Mesodermal cell (in vitro differentiated cells): ENCODE results near the gene TACC3.
"Not testable (repeated sequence)": the region's sequence is repeated elsewhere in the genome, so short reads cannot be mapped to it uniquely, and the experiment has no call there.

Experiments
- H3K27ac ChIP-seq: 2 replicates; pipeline ENCODE4 v1.7.0; 2013; ENCODE audit warnings: mild to moderate bottlenecking, low read depth, low read length, moderate library complexity; ENCODE audit not compliant: severe bottlenecking
- H3K36me3 ChIP-seq: 2 replicates; pipeline ENCODE4 v1.7.1; 2013; ENCODE audit warnings: mild to moderate bottlenecking, low read length, moderate library complexity; ENCODE audit not compliant: control insufficient read depth, insufficient read depth
- H3K4me1 ChIP-seq: one replicate; pipeline ENCODE4 v1.7.1; 2013; ENCODE audit warnings: mild to moderate bottlenecking, low read length; ENCODE audit not compliant: insufficient read depth, control insufficient read depth, poor library complexity, severe bottlenecking
- H3K4me3 ChIP-seq: 2 replicates; pipeline ENCODE4 v1.7.0; 2013; ENCODE audit warnings: low read length, control low read depth, mild to moderate bottlenecking; ENCODE audit not compliant: insufficient read depth, poor library complexity, severe bottlenecking; ENCODE audit errors: extremely low read depth
- H3K9me3 ChIP-seq: 2 replicates; pipeline ENCODE4 v1.7.1; 2013; ENCODE audit warnings: mild to moderate bottlenecking, low read length, moderate library complexity; ENCODE audit not compliant: control insufficient read depth
- WGBS, 2 experiments: methylation state at CpG; one replicate each; pipeline ENCODE4 v1.1.5; 2013; ENCODE audit warnings: missing lambda C conversion rate in 2 of 2; ENCODE audit not compliant: insufficient coverage in 2 of 2; 5-methylcytosine and 5-hydroxymethylcytosine counted together

The TACC3 gene

DNA sequence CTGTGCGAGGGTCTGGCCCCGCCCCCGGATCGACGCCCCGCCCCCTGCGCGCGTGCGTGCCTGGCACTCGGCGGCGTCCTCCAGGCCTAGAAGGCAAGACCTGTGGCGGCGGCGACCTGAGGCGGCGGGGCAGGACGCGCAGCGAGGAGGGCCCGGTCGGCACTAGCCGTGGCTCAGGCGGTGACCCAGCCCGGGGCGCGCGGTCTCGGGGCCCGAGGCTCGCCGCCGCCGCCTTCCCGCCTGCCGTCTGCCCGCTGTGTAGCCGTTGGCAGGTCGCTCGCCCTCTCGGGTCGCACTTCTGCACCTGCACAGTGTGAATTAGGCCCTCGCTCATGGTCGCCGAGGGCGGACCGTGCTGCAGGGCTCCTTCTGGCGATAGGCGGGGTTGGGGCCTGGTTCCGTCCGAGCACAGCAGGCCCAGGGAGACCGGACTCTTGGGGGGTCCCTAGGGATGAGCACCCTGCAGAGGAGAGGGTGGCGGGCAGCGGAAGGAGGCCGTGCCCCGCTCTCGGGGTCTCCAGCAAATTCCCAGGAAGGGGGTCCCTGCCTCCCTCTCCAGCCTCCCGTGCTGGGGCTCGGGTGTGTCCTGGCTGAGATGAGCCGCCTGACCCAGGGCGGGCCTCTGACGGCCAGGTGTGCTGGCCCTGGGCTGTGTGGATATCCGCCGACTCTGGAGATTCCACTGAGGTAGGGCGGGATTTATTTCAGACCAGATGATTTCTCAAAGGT lies 36.7 kb upstream of the TACC3 start:
- peaks cover 6% of the 10 kb centered on the region for H3K4me1 ChIP-seq
- H3K36me3 ChIP-seq: peaks cover 3% of the 10 kb centered on the region
- no peak overlapping the region for H3K4me3 ChIP-seq
- H3K9me3 ChIP-seq: no peaks in the 10 kb centered on the region
- 58 to 59% methylated on average over 46 to 62 of the region's 66 CpGs for WGBS, 2 experiments
- H3K27ac ChIP-seq: no peak overlapping the region

DNA sequence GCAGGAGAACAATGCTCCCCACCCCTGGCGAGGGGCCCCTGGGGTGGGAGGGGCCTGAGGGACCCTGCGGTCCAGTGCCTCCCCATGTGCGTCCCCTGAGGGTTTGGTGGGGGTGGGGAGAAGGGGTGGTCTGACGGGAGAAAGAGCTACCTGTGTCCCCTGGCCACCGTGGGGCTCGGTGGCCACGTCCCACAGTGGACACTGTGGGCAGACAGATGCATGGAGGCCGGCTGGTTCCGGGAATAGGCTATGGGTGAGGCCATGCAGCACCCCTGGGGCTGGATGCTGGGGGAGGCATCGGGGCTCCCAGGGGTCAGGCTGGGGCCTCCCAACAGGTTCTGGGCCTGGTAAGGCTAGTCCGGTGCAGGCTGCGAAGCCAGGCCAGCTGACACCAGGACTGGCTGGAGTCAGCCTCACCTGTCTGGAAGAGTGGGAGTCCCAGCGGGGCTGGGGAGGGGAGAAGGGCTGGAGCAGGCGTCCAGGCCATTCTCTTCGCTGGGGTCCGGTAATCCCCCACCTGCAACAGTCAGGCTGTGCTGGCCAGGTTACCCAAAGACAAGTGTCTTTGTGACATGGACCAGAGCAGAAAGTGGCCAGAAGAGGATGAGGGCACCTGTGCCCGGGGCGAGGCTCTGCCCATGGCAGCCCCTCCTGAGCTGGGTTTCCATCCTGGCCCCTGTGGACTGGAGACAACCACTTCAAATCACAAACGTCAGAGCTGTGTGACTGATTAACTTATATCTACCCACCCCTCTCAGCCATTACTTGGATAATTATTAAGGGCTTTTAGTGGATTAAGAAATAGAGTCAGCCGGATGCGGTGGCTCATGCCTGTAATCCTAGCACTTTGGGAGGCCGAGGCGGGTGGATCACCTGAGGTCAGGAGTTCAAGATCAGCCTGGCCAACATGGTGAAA lies 35.8 kb upstream of the TACC3 start:
- Histone ChIP-seq H3K27ac (no peak overlapping the region), H3K4me1 (peaks cover 6% of the 10 kb centered on the region), H3K9me3 (no peaks in the 10 kb centered on the region), H3K4me3 (no peak overlapping the region), H3K36me3 (peaks cover 10% of the 10 kb centered on the region)
- 95% methylated on average over 16 to 22 of the region's 23 CpGs for WGBS, 2 experiments

DNA sequence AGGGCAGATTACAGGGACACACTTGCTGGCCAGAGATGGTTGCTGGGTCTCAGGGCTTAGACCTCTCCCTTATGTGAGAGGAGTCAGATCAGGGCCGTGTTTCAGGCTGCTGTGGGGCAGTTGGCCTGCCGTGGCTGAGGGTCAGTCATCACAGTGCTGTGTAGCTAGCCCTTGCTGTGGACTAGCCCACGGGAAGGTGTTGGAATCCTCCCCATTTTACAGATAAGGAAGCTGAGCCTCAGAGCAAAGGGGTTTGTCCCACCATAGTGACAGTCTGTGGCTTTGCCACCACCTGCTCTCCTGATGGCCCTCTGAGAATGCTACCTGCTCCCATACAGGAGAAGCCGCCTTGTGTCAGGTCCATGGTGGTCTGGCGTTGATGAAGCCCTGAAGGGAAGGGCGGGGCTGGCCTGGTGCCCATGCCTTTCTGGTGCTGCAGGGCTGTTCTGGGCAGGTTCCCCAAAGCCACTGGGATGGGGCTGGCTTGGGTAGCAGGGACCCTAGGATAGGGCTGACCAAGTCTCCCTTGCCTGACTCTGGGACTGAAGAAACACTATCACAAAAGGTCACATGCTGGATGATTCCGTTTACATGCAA lies 34.8 kb upstream of the TACC3 start:
- no peak overlapping the region for H3K4me3 ChIP-seq
- WGBS, 2 experiments: 77 to 86% methylated on average over 5 to 6 of the region's 7 CpGs
- peaks cover 6% of the 10 kb centered on the region for H3K4me1 ChIP-seq
- peaks cover 20% of the 10 kb centered on the region for H3K36me3 ChIP-seq
- no peaks in the 10 kb centered on the region for H3K9me3 ChIP-seq
- H3K27ac ChIP-seq: no peak overlapping the region

DNA sequence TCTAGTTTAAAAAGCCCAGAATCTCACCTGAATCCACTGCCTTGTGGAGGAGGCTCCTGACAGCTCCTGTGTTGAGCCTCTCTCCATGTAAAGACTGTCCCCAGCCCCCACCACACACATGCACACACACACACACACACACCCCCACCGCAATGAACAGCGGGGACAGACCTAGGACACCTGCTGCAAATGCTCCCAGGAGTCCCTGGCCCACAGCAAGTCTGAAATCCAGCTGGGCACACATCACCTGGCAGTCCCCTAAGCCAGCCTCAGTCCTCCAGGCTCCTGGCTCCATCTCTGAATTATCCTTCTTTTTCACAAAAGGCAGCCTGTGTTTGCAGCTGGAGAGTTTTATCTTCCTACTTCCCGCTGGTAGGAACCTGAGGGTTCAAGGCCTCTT lies 30.6 kb upstream of the TACC3 start:
- no peaks in the 10 kb centered on the region for H3K9me3 ChIP-seq
- no peaks in the 10 kb centered on the region for H3K4me1 ChIP-seq
- H3K4me3 ChIP-seq: no peak overlapping the region
- H3K36me3 ChIP-seq: peaks cover 61% of the 10 kb centered on the region
- WGBS, 2 experiments: 100% methylated on average over 1 to 2 of the region's 3 CpGs
- H3K27ac ChIP-seq: no peak overlapping the region

DNA sequence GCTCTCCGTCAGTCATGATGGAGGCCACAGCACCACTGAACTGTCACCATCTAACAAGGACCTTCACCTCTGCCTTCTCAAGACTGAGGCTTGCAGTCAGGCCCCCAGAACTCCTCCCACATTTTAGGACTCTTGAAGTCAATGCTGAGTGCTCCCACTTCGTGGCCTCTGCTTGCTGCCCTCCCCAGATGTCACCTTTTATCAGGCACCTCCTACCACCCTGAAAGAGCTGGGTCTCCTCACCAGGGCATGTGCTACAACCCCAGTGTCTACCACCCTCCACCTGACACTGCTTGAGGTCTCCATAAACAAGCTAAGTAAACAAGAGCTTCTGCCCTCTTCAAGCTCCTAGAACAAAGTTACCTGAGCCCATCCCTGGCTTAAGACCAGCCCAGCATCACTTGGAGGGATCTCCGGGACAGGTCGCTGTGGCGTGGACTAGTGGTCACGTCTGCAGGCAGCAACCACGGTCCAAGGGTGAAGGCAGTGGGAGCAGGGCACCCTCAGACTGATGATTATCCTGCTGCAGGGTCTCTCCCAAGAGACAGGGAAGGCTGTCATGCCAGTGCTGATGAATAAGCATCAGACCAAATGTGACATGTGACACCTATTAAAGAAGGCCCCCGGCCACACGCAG lies 29.5 kb upstream of the TACC3 start:
- 85 to 95% methylated on average over 8 to 9 of the region's 9 CpGs for WGBS, 2 experiments
- Histone ChIP-seq H3K36me3 (peaks cover 72% of the 10 kb centered on the region), H3K9me3 (no peaks in the 10 kb centered on the region), H3K27ac (no peak overlapping the region), H3K4me3 (no peak overlapping the region), H3K4me1 (no peaks in the 10 kb centered on the region)

DNA sequence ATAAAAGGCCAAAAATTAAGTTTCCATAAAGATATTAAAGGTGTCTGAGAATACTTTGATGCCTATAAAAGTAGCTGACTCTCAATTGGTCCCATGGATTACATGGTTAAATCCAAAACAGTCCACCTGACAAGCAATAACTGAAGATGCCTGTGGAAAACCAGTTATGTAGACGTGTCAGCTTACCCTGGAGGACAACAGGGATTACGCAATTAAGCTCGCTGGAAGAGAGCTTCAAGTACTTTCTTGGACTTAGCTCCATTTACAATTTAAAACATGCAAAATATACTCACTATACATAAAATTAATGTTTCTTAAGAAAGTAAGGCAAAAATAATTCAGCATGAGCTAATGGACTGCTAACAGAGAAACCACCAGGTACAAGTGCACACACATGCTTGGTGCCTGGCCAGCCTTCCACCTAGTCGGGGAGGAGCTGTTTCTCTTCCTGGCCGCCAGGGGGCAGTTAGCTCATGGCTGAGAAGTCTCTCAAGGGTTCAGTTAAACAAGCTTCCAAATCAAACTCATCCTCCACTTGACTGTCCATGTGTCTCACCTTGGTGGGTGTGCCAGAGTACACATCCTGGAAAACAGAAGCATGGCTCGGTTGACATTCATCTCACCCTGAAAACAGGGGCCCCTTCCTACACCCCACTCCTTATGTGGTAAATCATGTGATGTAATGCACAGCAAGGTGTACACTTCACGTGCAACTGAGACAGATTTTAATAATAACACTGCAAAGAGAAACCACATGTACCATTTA lies 28.0 kb upstream of the TACC3 start:
- Histone ChIP-seq H3K4me3 (no peak overlapping the region), H3K9me3 (no peaks in the 10 kb centered on the region), H3K4me1 (no peaks in the 10 kb centered on the region), H3K36me3 (peaks cover 86% of the 10 kb centered on the region), H3K27ac (no peak overlapping the region)
- WGBS, 2 experiments: 30 to 48% methylated on average over 3 of the region's 7 CpGs

DNA sequence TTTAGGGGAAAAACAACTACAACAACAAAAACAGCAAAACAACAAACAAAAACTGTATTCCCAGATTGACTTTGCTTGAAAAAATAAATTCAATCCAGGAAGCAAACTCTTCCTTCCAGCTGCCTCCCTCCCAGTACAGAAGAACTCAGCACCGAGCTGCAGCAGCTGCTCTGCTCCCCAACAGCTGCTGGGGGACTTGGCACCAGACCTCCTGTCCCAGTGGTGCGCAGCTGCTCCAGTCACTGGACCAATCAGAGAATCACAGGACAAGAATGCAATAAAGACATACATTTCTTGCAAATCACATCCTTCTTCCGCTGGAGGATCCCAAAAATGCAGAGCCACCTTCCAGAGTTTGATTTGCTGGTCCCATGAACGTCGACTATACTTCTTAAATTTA lies 25.4 kb upstream of the TACC3 start:
- H3K27ac ChIP-seq: no peak overlapping the region
- H3K36me3 ChIP-seq: peaks cover 98% of the 10 kb centered on the region
- H3K4me1 ChIP-seq: no peaks in the 10 kb centered on the region
- no peaks in the 10 kb centered on the region for H3K9me3 ChIP-seq
- 89 to 93% methylated on average over 3 to 4 of the region's 5 CpGs for WGBS, 2 experiments
- H3K4me3 ChIP-seq: no peak overlapping the region

DNA sequence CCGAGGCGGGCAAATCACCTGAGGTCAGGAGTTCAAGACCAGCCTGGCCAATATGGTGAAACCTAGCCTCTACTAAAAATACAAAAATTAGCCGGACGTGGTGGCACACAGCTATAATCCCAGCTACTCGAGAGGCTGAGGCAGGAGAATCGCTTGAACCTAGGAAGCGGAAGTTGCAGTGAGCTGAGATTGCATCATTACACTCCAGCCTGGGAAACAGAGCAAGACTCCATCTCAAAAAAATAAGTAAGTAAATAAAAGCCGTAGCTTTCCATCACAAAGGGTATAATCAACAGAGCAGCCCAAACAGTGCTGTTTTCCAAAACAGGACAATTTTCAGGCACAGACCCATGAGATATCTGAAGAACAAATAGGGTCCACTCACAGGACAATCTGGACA lies 19.6 kb upstream of the TACC3 start:
- not testable (repeated sequence) for H3K27ac ChIP-seq, H3K4me1 ChIP-seq, H3K4me3 ChIP-seq, H3K9me3 ChIP-seq
- peaks cover 96% of the 10 kb centered on the region for H3K36me3 ChIP-seq
- 96 to 98% methylated on average over 6 to 7 of the region's 8 CpGs for WGBS, 2 experiments

DNA sequence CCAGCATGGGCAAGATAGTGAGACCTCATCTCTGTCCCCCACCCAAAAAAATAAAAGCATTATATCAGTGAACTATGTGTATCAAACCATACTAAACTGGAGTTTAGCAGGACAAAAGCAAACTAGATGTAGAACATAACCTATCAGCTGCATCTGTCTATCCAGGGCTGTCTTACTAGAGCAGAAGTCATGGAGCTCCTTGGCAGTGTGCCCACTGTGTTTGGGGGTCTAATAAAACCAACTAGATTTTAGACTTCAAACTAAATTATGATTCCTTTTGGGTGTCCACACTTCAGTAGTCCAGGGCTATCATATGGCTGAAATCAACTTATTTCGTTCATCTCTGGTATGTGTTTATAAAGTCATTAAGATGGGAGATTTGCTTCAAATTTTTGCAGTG lies 17.5 kb upstream of the TACC3 start:
- Histone ChIP-seq H3K27ac (no peak overlapping the region), H3K4me1 (peaks cover 9% of the 10 kb centered on the region), H3K4me3 (no peak overlapping the region), H3K9me3 (no peaks in the 10 kb centered on the region), H3K36me3 (peaks cover 83% of the 10 kb centered on the region)
- 100% methylated on average over 1 of the region's 1 CpG; no CpG with 5 or more reads in 1 of the 2 experiments for WGBS, 2 experiments

DNA sequence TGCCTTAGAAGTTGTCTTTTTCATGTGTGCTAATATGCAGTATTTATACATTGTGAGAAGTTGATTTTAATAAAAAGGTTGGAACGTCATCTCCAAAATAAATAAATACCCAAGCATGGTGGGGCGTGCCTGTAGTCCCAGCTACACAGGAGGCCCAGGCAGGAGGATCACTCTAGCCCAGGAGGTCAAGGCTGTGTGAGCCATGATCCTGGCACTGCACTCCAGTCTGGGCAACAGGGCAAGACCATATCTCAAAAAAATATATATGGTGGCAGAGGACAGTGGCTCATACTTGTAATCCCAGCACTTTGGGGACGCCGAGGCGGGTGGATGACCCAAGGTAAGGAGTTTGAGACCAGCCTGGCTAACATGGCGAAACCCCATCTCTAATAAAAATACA lies 15.6 kb upstream of the TACC3 start:
- H3K4me1 ChIP-seq: peaks cover 24% of the 10 kb centered on the region
- peaks cover 79% of the 10 kb centered on the region for H3K36me3 ChIP-seq
- H3K9me3 ChIP-seq: no peaks in the 10 kb centered on the region
- H3K4me3 ChIP-seq: no peak overlapping the region
- no peak overlapping the region for H3K27ac ChIP-seq
- 100% methylated on average over 1 of the region's 6 CpGs for WGBS, 2 experiments
